Stimulated activated CD8-positive, alpha-beta memory T cell treated with anti-CD3 and anti-CD28 coated beads, Interleukin-15, amount 100 ng/mL, for 48 hours (primary cell): ENCODE measurements around the gene MINDY4.
A peak's percentile ranks its signal among the peaks of the same experiment; 100 is the strongest.

Experiments
- DNase-seq, 2 donors: peaks; one replicate each; pipeline ENCODE4 v3.0.0-alpha.2; 2020; ENCODE audit warnings: low read depth in 2 of 2

The MINDY4 gene

GRCh38 chr7:30771174-30771879 is at the start of gene MINDY4:
Gene MINDY4, plus strand, starts transcription at chr7:30771417. Its CDS starts 77 bp downstream, at chr7:30771494.
- DNase-seq, result peak; percentile 58 to 65

GRCh38 chr7:30722187-30722586 is 49.0 kb upstream of the MINDY4 start:
- no peak for DNase-seq

GRCh38 chr7:30722671-30723070 is 48.5 kb upstream of the MINDY4 start:
- DNase-seq, result no peak

- no peak for DNase-seq
Measured at GRCh38 chr7:30723776-30724175, 47.4 kb upstream of the MINDY4 start.

- DNase-seq, result no peak
Measured at GRCh38 chr7:30726296-30727006, 44.8 kb upstream of the MINDY4 start.

- no peak for DNase-seq
Measured at GRCh38 chr7:30727061-30727945, 43.9 kb upstream of the MINDY4 start.

- no peak for DNase-seq
Measured at GRCh38 chr7:30728591-30729100, 42.6 kb upstream of the MINDY4 start.

GRCh38 chr7:30729642-30730041 is 41.6 kb upstream of the MINDY4 start:
- DNase-seq, result no peak

GRCh38 chr7:30730097-30730496 is 41.1 kb upstream of the MINDY4 start:
- no peak for DNase-seq

- DNase-seq, result no peak
Measured at GRCh38 chr7:30730996-30731395, 40.2 kb upstream of the MINDY4 start.

- no peak for DNase-seq
Measured at GRCh38 chr7:30731581-30731980, 39.6 kb upstream of the MINDY4 start.

- DNase-seq, result no peak
Measured at GRCh38 chr7:30732606-30733005, 38.6 kb upstream of the MINDY4 start.

- no peak for DNase-seq
Measured at GRCh38 chr7:30733216-30733615, 38.0 kb upstream of the MINDY4 start.

GRCh38 chr7:30733691-30734090 is 37.5 kb upstream of the MINDY4 start:
- DNase-seq, result no peak

GRCh38 chr7:30734497-30734896 is 36.7 kb upstream of the MINDY4 start:
- DNase-seq, result no peak

GRCh38 chr7:30735631-30736030 is 35.6 kb upstream of the MINDY4 start:
- no peak for DNase-seq

GRCh38 chr7:30736291-30736690 is 34.9 kb upstream of the MINDY4 start:
- DNase-seq, result no peak

- no peak for DNase-seq
Measured at GRCh38 chr7:30738026-30738915, 32.9 kb upstream of the MINDY4 start.

GRCh38 chr7:30739691-30740090 is 31.5 kb upstream of the MINDY4 start:
- DNase-seq, result no peak

GRCh38 chr7:30740417-30741181 is 30.6 kb upstream of the MINDY4 start:
- DNase-seq, result peak; percentile 44 to 54
